ENCODE results near the gene EPHB3.

DNA sequence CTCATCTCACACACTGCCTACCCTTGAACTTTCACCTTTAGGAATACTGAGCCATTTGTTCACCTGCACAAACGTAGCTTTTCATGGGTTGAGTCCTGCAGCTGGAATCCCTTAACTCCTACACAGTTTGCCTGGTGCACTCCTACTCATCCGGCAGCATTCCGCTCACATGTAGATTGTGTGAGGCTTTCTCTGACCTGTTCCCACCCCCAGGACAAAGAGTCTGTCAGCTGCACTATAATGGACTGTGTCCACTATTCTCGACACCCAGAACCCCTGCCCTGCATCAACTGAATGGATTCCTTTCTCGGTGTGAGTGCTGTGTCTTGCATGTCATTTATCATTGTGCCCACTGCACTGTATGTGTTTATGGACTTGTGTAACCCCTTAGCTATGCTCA is 54.9 kb downstream of the EPHB3 start:
- TF ChIP-seq EZH2 (optimal IDR thresholded peaks at IDR 0.05; ENCODE audit: low read depth, low read length) = no peak
- TF ChIP-seq, protein P1, sequence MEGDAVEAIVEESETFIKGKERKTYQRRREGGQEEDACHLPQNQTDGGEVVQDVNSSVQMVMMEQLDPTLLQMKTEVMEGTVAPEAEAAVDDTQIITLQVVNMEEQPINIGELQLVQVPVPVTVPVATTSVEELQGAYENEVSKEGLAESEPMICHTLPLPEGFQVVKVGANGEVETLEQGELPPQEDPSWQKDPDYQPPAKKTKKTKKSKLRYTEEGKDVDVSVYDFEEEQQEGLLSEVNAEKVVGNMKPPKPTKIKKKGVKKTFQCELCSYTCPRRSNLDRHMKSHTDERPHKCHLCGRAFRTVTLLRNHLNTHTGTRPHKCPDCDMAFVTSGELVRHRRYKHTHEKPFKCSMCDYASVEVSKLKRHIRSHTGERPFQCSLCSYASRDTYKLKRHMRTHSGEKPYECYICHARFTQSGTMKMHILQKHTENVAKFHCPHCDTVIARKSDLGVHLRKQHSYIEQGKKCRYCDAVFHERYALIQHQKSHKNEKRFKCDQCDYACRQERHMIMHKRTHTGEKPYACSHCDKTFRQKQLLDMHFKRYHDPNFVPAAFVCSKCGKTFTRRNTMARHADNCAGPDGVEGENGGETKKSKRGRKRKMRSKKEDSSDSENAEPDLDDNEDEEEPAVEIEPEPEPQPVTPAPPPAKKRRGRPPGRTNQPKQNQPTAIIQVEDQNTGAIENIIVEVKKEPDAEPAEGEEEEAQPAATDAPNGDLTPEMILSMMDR (IDR thresholded peaks at IDR 0.05; ENCODE audit: low read length) = no peak
